ENCODE data around the gene PDLIM1.

PDLIM1 gene

GRCh38 chr10:95290461-95291364, at the start of gene PDLIM1:
PDLIM1 (minus strand) TSS chr10:95291003; CDS start chr10:95290915, 88 bp downstream.
- no peak for FAIRE-seq

GRCh38 chr10:95339863-95340262, 49.1 kb upstream of the PDLIM1 start:
- FAIRE-seq: no peak

GRCh38 chr10:95337423-95338160, 46.8 kb upstream of the PDLIM1 start:
- FAIRE-seq: no peak

GRCh38 chr10:95336702-95337101, 45.9 kb upstream of the PDLIM1 start:
- no peak for FAIRE-seq

GRCh38 chr10:95335933-95336699, 45.3 kb upstream of the PDLIM1 start:
- no peak for FAIRE-seq

GRCh38 chr10:95334805-95335144, 44.0 kb upstream of the PDLIM1 start:
- FAIRE-seq: no peak

GRCh38 chr10:95333997-95334804, 43.4 kb upstream of the PDLIM1 start:
- FAIRE-seq: no peak

- no peak for FAIRE-seq
Measured at GRCh38 chr10:95332666-95333249, 42.0 kb upstream of the PDLIM1 start.

GRCh38 chr10:95331596-95332130, 40.9 kb upstream of the PDLIM1 start:
- FAIRE-seq: no peak

GRCh38 chr10:95330966-95331453, 40.2 kb upstream of the PDLIM1 start:
- FAIRE-seq: no peak

GRCh38 chr10:95329296-95329695, 38.5 kb upstream of the PDLIM1 start:
- FAIRE-seq: no peak

- FAIRE-seq: no peak
Measured at GRCh38 chr10:95328013-95328412, 37.2 kb upstream of the PDLIM1 start.

GRCh38 chr10:95327367-95327766, 36.6 kb upstream of the PDLIM1 start:
- peak; percentile 51 for FAIRE-seq

GRCh38 chr10:95326396-95326795, 35.6 kb upstream of the PDLIM1 start:
- no peak for FAIRE-seq

GRCh38 chr10:95325863-95326262, 35.1 kb upstream of the PDLIM1 start:
- no peak for FAIRE-seq

GRCh38 chr10:95324436-95325268, 33.8 kb upstream of the PDLIM1 start:
- no peak for FAIRE-seq

- peak; percentile 43 for FAIRE-seq
Measured at GRCh38 chr10:95321554-95322301, 30.9 kb upstream of the PDLIM1 start.

- no peak for FAIRE-seq
Measured at GRCh38 chr10:95319239-95319638, 28.4 kb upstream of the PDLIM1 start.

- no peak for FAIRE-seq
Measured at GRCh38 chr10:95315509-95315908, 24.7 kb upstream of the PDLIM1 start.

All from islet of Langerhans (tissue), 1 donor.